Endothelial cell of umbilical vein (primary cell): ENCODE results near the gene TSG101. TPM values are rescaled to one million over a fixed set of nuclear protein-coding genes. Genes with fewer than 3 reads are reported as not detected.

ENCODE experiments used
- BruUV-seq: library from RNA; stranded (reverse); fragments of 400-500 nt; replicated peaks from 2 replicates; lab custom pipeline; 2021; lab: Mats Ljungman, UMichigan
- CTCF ChIA-PET: fragments of 300-600, 350-600 bp; sonication (Branson Sonifier 250); formaldehyde crosslinking; loops from one replicate; lab custom pipeline; 2021; ENCODE audit warnings: antibody characterized with exemption, inconsistent platforms; lab: Charles Lee
- POLR2A ChIA-PET: fragments of 300-600, 350-600 bp; sonication (Branson Sonifier 250); formaldehyde crosslinking; loops from one replicate; lab custom pipeline; 2021; ENCODE audit warnings: antibody characterized with exemption, inconsistent platforms; lab: Charles Lee
- DNase-seq: peaks from one replicate; pipeline ENCODE4 v3.0.0-alpha.2; 2011; ENCODE audit warnings: low read depth, low spot score
- FAIRE-seq: peaks from 2 replicates; lab custom pipeline; 2011; peaks lifted over from hg19 to GRCh38; lab: Jason Lieb, UNC
- H2AFZ ChIP-seq: 2 replicates; pipeline ENCODE4 v1.6.0; 2012; ENCODE audit warnings: low read depth, low read length, control low read depth, inconsistent platforms
- H3K27ac ChIP-seq: 2 replicates; pipeline ENCODE4 v1.5.1; 2011; ENCODE audit warnings: low read depth, mild to moderate bottlenecking, control low read depth, low read length, moderate library complexity; ENCODE audit not compliant: insufficient read depth
- H3K27me3 ChIP-seq, 2 experiments: 2 replicates each; pipeline versions ENCODE4 v1.6.0 to v1.6.1; 2011; ENCODE audit warnings: low read length in 2 of 2, mixed read lengths in 1 of 2; ENCODE audit not compliant: control insufficient read depth in 2 of 2, insufficient read depth in 2 of 2
- H3K36me3 ChIP-seq, 2 experiments: 2 replicates in 1 of 2; 3 replicates in 1 of 2; pipeline ENCODE4 v1.5.1; 2011; ENCODE audit warnings: low read length in 2 of 2, mild to moderate bottlenecking in 1 of 2, moderate library complexity in 1 of 2; ENCODE audit not compliant: control insufficient read depth in 2 of 2, insufficient read depth in 2 of 2; ENCODE audit errors: extremely low read depth in 1 of 2
- H3K4me1 ChIP-seq: 3 replicates; pipeline ENCODE4 v1.5.1; 2011; ENCODE audit warnings: mild to moderate bottlenecking, low read length; ENCODE audit not compliant: control insufficient read depth, insufficient read depth; ENCODE audit errors: extremely low read depth
- H3K4me2 ChIP-seq: 2 replicates; pipeline ENCODE4 v1.6.1; 2011; ENCODE audit warnings: low read length, control low read depth, mixed read lengths; ENCODE audit not compliant: insufficient read depth
- H3K4me3 ChIP-seq, 3 experiments: fragments of 200-600 bp in 1 of 3; sonication (generic), shearing (Covaris generic) in 1 of 3; replicated peaks in 1 of 3; 2 replicates each; pipeline ENCODE4 v1.5.1; 2011 to 2016; ENCODE audit warnings: control low read depth in 3 of 3, low read length in 3 of 3, mild to moderate bottlenecking in 2 of 3, inconsistent platforms in 1 of 3, low read depth in 1 of 3, moderate library complexity in 1 of 3; ENCODE audit not compliant: insufficient read depth in 1 of 3
- H3K79me2 ChIP-seq: 2 replicates; pipeline ENCODE4 v1.6.0; 2012; ENCODE audit warnings: low read length, inconsistent platforms; ENCODE audit not compliant: control insufficient read depth, insufficient read depth
- H3K9ac ChIP-seq: replicated peaks from 2 replicates; pipeline ENCODE3; 2011; ENCODE audit warnings: low read length, control low read depth; ENCODE audit not compliant: insufficient read depth; ENCODE audit errors: extremely low read depth
- H3K9me1 ChIP-seq: replicated peaks from 3 replicates; pipeline ENCODE4 v1.6.0; 2011; ENCODE audit warnings: mild to moderate bottlenecking, low read length; ENCODE audit not compliant: control insufficient read depth, insufficient read depth; ENCODE audit errors: extremely low read depth
- H3K9me3 ChIP-seq: replicated peaks from 2 replicates; pipeline ENCODE4 v1.5.1; 2012; ENCODE audit warnings: low read length, inconsistent platforms; ENCODE audit not compliant: control insufficient read depth, insufficient read depth
- H4K20me1 ChIP-seq: replicated peaks from 2 replicates; pipeline ENCODE3; 2011; ENCODE audit warnings: mild to moderate bottlenecking, low read length; ENCODE audit not compliant: control insufficient read depth, insufficient read depth; ENCODE audit errors: extremely low read depth
- EZH2 ChIP-seq: IDR thresholded peaks from 2 replicates; pipeline ENCODE4 v1.6.1; 2012; ENCODE audit warnings: borderline replicate concordance, low read depth, mild to moderate bottlenecking, moderate library complexity, low read length, inconsistent platforms; ENCODE audit not compliant: severe bottlenecking
- FOS ChIP-seq: IDR thresholded peaks from 2 replicates; pipeline ENCODE4 v1.6.1; 2011; ENCODE audit warnings: mild to moderate bottlenecking, low read length, moderate library complexity, borderline replicate concordance; ENCODE audit not compliant: insufficient read depth
- GATA2 ChIP-seq: IDR thresholded peaks from 2 replicates; pipeline ENCODE4 v1.7.0; 2011; ENCODE audit warnings: low read depth, mild to moderate bottlenecking, moderate library complexity, mixed read lengths, low read length; ENCODE audit not compliant: insufficient read length, insufficient read depth
- JUN ChIP-seq: IDR thresholded peaks from 2 replicates; pipeline ENCODE4 v1.6.1; 2011; ENCODE audit warnings: borderline replicate concordance, low read depth; ENCODE audit not compliant: insufficient read length, insufficient read depth
- MAX ChIP-seq: IDR thresholded peaks from 2 replicates; pipeline ENCODE4 v1.6.1; 2011; ENCODE audit not compliant: insufficient read depth, insufficient read length
- MYC ChIP-seq: IDR thresholded peaks from one replicate; pipeline ENCODE4 v1.6.1; 2011; ENCODE audit warnings: mild to moderate bottlenecking, low read depth, low read length
- POLR2AphosphoS5 ChIP-seq: IDR thresholded peaks from 2 replicates; pipeline ENCODE4 v1.6.1; 2012; ENCODE audit warnings: low read depth, mild to moderate bottlenecking, control low read depth, low read length, moderate library complexity; ENCODE audit not compliant: insufficient read depth
- dilution Hi-C: fragments of 300-500 bp; cut with MboI; formaldehyde crosslinking; loops from one replicate; pipeline ENCODE4 v1.15.0; 2019; ENCODE audit warnings: low sequenced_read_pairs; ENCODE audit not compliant: extremely low pct_ligation_motif_present
- intact Hi-C: fragments of 100-400 bp; cut with micrococcal nuclease; formaldehyde crosslinking; loops from one replicate; pipeline ENCODE4 v1.10.0; 2022
- polyA plus RNA-seq, 4 experiments: library from polyadenylated mRNA; depleted of rRNA in 3 of 4; stranded (reverse) in 3 of 4; unstranded in 1 of 4; fragments of >200 nt; gene quantifications; 2 replicates each; pipeline versions ENCODE4 v1.2.1 to v1.2.3, GENCODE V29; 2011 to 2012; ENCODE audit warnings: missing spikeins in 1 of 4
- total RNA-seq: library from RNA; stranded (reverse); gene quantifications from 2 replicates; pipeline ENCODE4 v1.2.3, GENCODE V29; 2021

The TSG101 gene
- total and polyA plus RNA-seq, 2 donors (not counting 3 experiments of a cell fraction or from before 2014, with no cell fraction given) = 41.3 to 163 TPM

GRCh38 chr11:18457450-18457849 lies 69.3 kb downstream of the TSG101 start:
- Histone ChIP-seq H2AFZ (no peak overlapping the region), H3K79me2 (no peaks in the 10 kb centered on the region), H3K27ac (no peak overlapping the region), H3K36me3 (no peaks in the 10 kb centered on the region), H3K9ac (no peak overlapping the region), H3K4me1 (peaks cover 5% of the 10 kb centered on the region), H3K4me3 (no peak overlapping the region), H4K20me1 (no peaks in the 10 kb centered on the region), H3K27me3 (no peaks in the 10 kb centered on the region), H3K4me2 (no peak overlapping the region), H3K9me1 (no peaks in the 10 kb centered on the region), H3K9me3 (no peaks in the 10 kb centered on the region)
- dilution Hi-C loops = no loop called here
- ChIA-PET CTCF (no interaction called here), POLR2A (no interaction called here)
- no TSS peak for BruUV-seq
- FAIRE-seq (no peak), DNase-seq (peak; percentile 72)
- intact Hi-C loops = no loop called here
- TF ChIP-seq JUN (peak; percentile 57), EZH2 (no peak), FOS (peak; percentile 75), POLR2AphosphoS5 (no peak), MYC (no peak), GATA2 (peak; percentile 89), MAX (no peak)
